ENCODE measurements around the gene TAL2.

DNA sequence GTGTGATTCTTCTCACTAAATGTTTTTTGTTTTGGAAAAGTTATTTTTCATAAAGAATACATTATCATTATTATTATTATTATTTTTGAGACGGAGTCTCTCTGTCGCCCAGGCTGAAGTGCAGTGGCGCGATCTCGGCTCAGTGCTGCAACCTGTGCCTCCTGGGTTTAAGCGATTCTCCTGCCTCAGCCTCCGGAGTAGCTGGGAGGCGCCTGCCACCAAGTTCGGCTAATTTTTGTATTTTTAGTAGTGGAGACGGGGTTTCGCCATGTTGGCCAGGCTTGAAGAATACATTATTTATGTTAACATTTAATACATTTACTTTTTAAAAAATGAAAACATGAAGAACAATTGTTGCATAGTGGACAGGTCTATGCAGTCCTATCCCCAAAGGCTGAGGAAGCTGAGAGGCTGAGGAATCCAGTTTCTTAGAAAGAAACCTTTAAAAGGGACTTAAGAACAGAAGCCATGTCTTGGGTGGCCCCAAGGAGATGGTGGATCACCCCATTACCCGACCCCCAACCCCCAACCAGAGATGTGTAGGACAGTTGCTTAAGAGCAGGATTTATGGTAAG, 34.0 kb downstream of the TAL2 start:
- TF ChIP-seq, protein P1, sequence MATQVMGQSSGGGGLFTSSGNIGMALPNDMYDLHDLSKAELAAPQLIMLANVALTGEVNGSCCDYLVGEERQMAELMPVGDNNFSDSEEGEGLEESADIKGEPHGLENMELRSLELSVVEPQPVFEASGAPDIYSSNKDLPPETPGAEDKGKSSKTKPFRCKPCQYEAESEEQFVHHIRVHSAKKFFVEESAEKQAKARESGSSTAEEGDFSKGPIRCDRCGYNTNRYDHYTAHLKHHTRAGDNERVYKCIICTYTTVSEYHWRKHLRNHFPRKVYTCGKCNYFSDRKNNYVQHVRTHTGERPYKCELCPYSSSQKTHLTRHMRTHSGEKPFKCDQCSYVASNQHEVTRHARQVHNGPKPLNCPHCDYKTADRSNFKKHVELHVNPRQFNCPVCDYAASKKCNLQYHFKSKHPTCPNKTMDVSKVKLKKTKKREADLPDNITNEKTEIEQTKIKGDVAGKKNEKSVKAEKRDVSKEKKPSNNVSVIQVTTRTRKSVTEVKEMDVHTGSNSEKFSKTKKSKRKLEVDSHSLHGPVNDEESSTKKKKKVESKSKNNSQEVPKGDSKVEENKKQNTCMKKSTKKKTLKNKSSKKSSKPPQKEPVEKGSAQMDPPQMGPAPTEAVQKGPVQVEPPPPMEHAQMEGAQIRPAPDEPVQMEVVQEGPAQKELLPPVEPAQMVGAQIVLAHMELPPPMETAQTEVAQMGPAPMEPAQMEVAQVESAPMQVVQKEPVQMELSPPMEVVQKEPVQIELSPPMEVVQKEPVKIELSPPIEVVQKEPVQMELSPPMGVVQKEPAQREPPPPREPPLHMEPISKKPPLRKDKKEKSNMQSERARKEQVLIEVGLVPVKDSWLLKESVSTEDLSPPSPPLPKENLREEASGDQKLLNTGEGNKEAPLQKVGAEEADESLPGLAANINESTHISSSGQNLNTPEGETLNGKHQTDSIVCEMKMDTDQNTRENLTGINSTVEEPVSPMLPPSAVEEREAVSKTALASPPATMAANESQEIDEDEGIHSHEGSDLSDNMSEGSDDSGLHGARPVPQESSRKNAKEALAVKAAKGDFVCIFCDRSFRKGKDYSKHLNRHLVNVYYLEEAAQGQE (IDR thresholded peaks at IDR 0.05; ENCODE audit: insufficient read depth in 1 of 2, low read depth in 2 of 2, low read length in 1 of 2), result no peak
- TF ChIP-seq, protein P2, sequence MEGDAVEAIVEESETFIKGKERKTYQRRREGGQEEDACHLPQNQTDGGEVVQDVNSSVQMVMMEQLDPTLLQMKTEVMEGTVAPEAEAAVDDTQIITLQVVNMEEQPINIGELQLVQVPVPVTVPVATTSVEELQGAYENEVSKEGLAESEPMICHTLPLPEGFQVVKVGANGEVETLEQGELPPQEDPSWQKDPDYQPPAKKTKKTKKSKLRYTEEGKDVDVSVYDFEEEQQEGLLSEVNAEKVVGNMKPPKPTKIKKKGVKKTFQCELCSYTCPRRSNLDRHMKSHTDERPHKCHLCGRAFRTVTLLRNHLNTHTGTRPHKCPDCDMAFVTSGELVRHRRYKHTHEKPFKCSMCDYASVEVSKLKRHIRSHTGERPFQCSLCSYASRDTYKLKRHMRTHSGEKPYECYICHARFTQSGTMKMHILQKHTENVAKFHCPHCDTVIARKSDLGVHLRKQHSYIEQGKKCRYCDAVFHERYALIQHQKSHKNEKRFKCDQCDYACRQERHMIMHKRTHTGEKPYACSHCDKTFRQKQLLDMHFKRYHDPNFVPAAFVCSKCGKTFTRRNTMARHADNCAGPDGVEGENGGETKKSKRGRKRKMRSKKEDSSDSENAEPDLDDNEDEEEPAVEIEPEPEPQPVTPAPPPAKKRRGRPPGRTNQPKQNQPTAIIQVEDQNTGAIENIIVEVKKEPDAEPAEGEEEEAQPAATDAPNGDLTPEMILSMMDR (IDR thresholded peaks at IDR 0.05), result no peak

All from Panc1 (cell line).